ENCODE measurements around the gene MAP7D3. TPM values are rescaled to one million over a fixed set of nuclear protein-coding genes. Genes with fewer than 3 reads are reported as not detected.

The MAP7D3 gene
- total and polyA plus RNA-seq, 12 donors, result 5.9 to 14.9 (median 7.9) TPM

DNA sequence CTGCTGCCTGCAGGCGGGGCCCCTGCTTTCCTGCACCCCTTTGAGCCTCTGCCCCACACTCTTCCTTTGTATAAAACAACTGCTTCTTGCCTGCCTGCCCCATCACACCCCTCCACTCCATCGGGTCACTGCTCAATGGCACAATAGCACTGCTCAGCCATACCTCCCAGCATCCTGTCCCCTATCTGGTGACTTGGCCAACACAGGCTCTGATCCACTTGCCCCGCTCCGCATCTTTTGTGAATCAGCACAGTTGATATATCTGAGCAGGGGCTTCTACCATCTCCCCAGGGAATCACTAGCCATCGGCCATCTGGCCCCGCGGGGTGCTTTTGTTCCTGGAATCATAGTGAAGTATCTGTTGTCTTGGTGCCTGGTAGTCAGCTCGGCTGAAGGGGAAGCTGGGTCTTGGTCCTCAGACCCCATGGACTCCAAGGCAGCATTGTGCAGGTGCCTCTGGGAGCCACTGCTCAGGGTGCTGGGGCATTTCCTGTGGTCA lies 45.3 kb downstream of the MAP7D3 start:
- intact Hi-C loops (cut with DNase I), result loop anchor here in 1 of 2 donors (5.0 kb wide), 1 partner anchor 39 kb away; no protein-coding TSS in a partner anchor
- Histone ChIP-seq H3K4me3 (no peak overlapping the region), H3K4me1 (replicated peaks in 1 of 2) (peaks cover 0 to 9% of the 10 kb centered on the region in 2 donors), H3K27ac (peak overlapping the region in 1 of 5 donors; percentile 20), H3K9me3 (replicated peaks in 1 of 3) (no peaks in the 10 kb centered on the region), H3K36me3 (replicated peaks in 1 of 2) (peaks cover 0 to 4% of the 10 kb centered on the region in 2 donors), H3K27me3 (peaks cover 11% of the 10 kb centered on the region)
- TF ChIP-seq CTCF (IDR thresholded peaks at IDR 0.05) (no peak), POLR2A (IDR thresholded peaks at IDR 0.05) (no peak)
- WGBS, 4 donors, result 69 to 88% (median 79%) methylated on average over 8 of the region's 8 CpGs
- DNase-seq, result no peak

- Histone ChIP-seq H3K4me1 (replicated peaks in 1 of 2) (peaks cover 0 to 9% of the 10 kb centered on the region in 2 donors), H3K9me3 (replicated peaks in 1 of 3) (no peaks in the 10 kb centered on the region), H3K4me3 (no peak overlapping the region), H3K36me3 (replicated peaks in 1 of 2) (peaks cover 0 to 4% of the 10 kb centered on the region in 2 donors), H3K27ac (peak overlapping the region in 3 of 5 donors; percentile 27 to 47 (median 41)), H3K27me3 (peaks cover 11% of the 10 kb centered on the region)
- DNase-seq, result peak in 3 of 7 donors; percentile 32 to 61 (median 48)
- intact Hi-C loops (cut with DNase I), result no loop called here
- TF ChIP-seq CTCF (IDR thresholded peaks at IDR 0.05) (no peak), POLR2A (IDR thresholded peaks at IDR 0.05) (no peak)
- WGBS, 4 donors, result 52 to 59% (median 54%) methylated on average over 2 of the region's 2 CpGs
Measured at GRCh38 chrX:136204571-136204970, 46.6 kb downstream of the MAP7D3 start.

- TF ChIP-seq CTCF (IDR thresholded peaks at IDR 0.05) (no peak), POLR2A (IDR thresholded peaks at IDR 0.05) (no peak)
- intact Hi-C loops (cut with DNase I), result no loop called here
Measured at GRCh38 chrX:136203951-136204350, 47.2 kb downstream of the MAP7D3 start.

DNA sequence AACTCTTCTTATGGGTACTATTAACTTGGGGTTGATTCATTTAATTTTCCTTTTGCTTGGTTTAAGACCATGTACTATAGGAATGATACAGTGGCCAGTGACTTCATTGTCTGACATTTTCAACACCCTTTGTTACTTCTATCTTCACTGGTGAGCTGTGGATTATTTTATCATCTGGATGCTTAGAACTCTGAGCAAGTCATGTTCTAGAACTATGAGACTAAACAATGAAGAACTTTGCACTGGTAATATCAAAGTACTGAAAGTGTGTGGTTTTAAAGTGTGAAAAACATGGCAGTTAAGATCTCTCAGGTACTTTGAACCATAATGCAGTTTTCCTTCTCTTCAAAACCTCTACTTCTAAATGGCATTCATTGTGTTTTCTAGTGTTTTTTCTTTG lies 47.8 kb downstream of the MAP7D3 start:
- DNase-seq, result no peak
- no peak for TF ChIP-seq CTCF (IDR thresholded peaks at IDR 0.05)
- no peak for TF ChIP-seq POLR2A (IDR thresholded peaks at IDR 0.05)
- H3K4me3 ChIP-seq, result no peak overlapping the region
- H3K27ac ChIP-seq, result peak overlapping the region in 1 of 5 donors; percentile 11
- peaks cover 11% of the 10 kb centered on the region for H3K27me3 ChIP-seq
- no peaks in the 10 kb centered on the region for H3K9me3 ChIP-seq (replicated peaks in 1 of 3)
- intact Hi-C loops (cut with DNase I), result no loop called here
- H3K4me1 ChIP-seq (replicated peaks in 1 of 2), result peaks cover 0 to 9% of the 10 kb centered on the region in 2 donors
- H3K36me3 ChIP-seq (replicated peaks in 1 of 2), result peaks cover 0 to 4% of the 10 kb centered on the region in 2 donors

More at GRCh38 chrX:136203951-136204350, 47.2 kb downstream of the MAP7D3 start:
- WGBS, 4 donors, result 21 to 32% (median 27%) methylated on average over 3 of the region's 3 CpGs
- H3K9me3 ChIP-seq (replicated peaks in 1 of 3), result no peaks in the 10 kb centered on the region
- H3K27me3 ChIP-seq, result peaks cover 11% of the 10 kb centered on the region
- DNase-seq, result no peak
- H3K4me1 ChIP-seq (replicated peaks in 1 of 2), result peaks cover 0 to 9% of the 10 kb centered on the region in 2 donors
- H3K27ac ChIP-seq, result peak overlapping the region in 2 of 5 donors; percentile 27 to 41
- no peak overlapping the region for H3K4me3 ChIP-seq
- H3K36me3 ChIP-seq (replicated peaks in 1 of 2), result peaks cover 0 to 4% of the 10 kb centered on the region in 2 donors
